K562 (cell line): ENCODE data around the gene UBN2. TPM values are rescaled to one million over a fixed set of nuclear protein-coding genes. Genes with fewer than 3 reads are reported as not detected.

Experiments used
- CUX1 ChIP-seq: fragments of 200-800 bp; sonication (Bioruptor generic); IDR thresholded peaks from 2 replicates; pipeline ENCODE4 v1.6.1; 2016; ENCODE audit warnings: missing genetic modification characterization, missing compliant biosample characterization
- E2F8 ChIP-seq: fragments of 450-650 bp; IDR thresholded peaks from 2 replicates; pipeline ENCODE4 v1.7.1; 2018; ENCODE audit warnings: mild to moderate bottlenecking, low read depth; ENCODE audit not compliant: partially characterized antibody
- HDAC6 ChIP-seq: IDR thresholded peaks from 2 replicates; pipeline ENCODE4 v1.6.1; 2012; ENCODE audit warnings: low read depth, mild to moderate bottlenecking, control low read depth, inconsistent platforms, low read length, moderate library complexity
- JUND ChIP-seq, 2 experiments: IDR thresholded peaks; 2 replicates in 1 of 2; 3 replicates in 1 of 2; pipeline ENCODE4 v1.6.1; 2011; ENCODE audit warnings: borderline replicate concordance in 2 of 2, low read depth in 2 of 2, low read length in 2 of 2, improper control_type of control experiment in 1 of 2, missing biosample characterization in 1 of 2, missing genetic modification characterization in 1 of 2, missing genetic modification reagents in 1 of 2
- MLLT1 ChIP-seq, 2 experiments: fragments of 450-650 bp; IDR thresholded peaks; 2 replicates each; pipeline ENCODE4 v1.6.1; 2016
- RAD21 ChIP-seq, 2 experiments: fragments of 250-450 bp in 1 of 2; fragments of 450-650 bp in 1 of 2; sonication (Bioruptor Pico) in 1 of 2; formaldehyde crosslinking in 1 of 2; IDR thresholded peaks in 1 of 2; conservative IDR thresholded peaks in 1 of 2; 2 replicates each; pipeline versions ENCODE4 v1.4.0 to v1.8.0; 2020 to 2022; ENCODE audit warnings: mild to moderate bottlenecking in 2 of 2, moderate library complexity in 1 of 2
- SFPQ ChIP-seq: fragments of 200-400 bp; formaldehyde crosslinking; IDR thresholded peaks from 2 replicates; pipeline ENCODE4 v1.6.1; 2017; ENCODE audit warnings: mild to moderate bottlenecking, low read depth, low read length, moderate library complexity
- TOE1 ChIP-seq, 2 experiments: fragments of 450-650 bp in 1 of 2; sonication (generic) in 1 of 2; formaldehyde crosslinking in 1 of 2; IDR thresholded peaks; 2 replicates each; pipeline versions ENCODE4 v1.7.1 to v1.8.0; 2016 to 2022; ENCODE audit warnings: borderline replicate concordance in 2 of 2, mild to moderate bottlenecking in 2 of 2, antibody characterized with exemption in 1 of 2, inconsistent platforms in 1 of 2, low read depth in 1 of 2, missing genetic modification reagents in 1 of 2, moderate library complexity in 1 of 2
- YY1 ChIP-seq, 3 experiments: IDR thresholded peaks; 2 replicates each; pipeline ENCODE4 v1.6.1; 2011; ENCODE audit warnings: low read length in 2 of 3, mild to moderate bottlenecking in 2 of 3, moderate library complexity in 2 of 3, borderline replicate concordance in 1 of 3, control low read depth in 1 of 3, low read depth in 1 of 3; ENCODE audit not compliant: insufficient read depth in 3 of 3, insufficient replicate concordance in 2 of 3, control insufficient read depth in 1 of 3, insufficient read length in 1 of 3; ENCODE audit errors: extremely low read depth in 1 of 3
- ZBTB12 ChIP-seq: fragments of 250-450 bp; sonication (Bioruptor Pico); IDR thresholded peaks from 2 replicates; pipeline ENCODE4 v1.4.0; 2020
- polyA plus RNA-seq, 8 experiments: library from polyadenylated mRNA; depleted of rRNA in 4 of 8; stranded (reverse) in 5 of 8; unstranded in 3 of 8; fragments of >200 nt; fragmentation: Nextera tagmentation in 2 of 8; fragmentation: Illumina TruSeq in 1 of 8; extraction: Ambion mirVana in 2 of 8; extraction: Trizol in 1 of 8; gene quantifications; 2 replicates each; pipeline versions ENCODE4 v1.2.1 to v1.2.3, GENCODE V29; 2011 to 2014; ENCODE audit warnings: inconsistent platforms in 1 of 8, missing spikeins in 1 of 8
- total RNA-seq, 7 experiments: library from RNA; depleted of rRNA in 6 of 7; stranded (reverse); fragments of >200 nt in 6 of 7; fragmentation: Illumina TruSeq in 2 of 7; extraction: Trizol in 2 of 7; gene quantifications; 2 replicates each; pipeline versions ENCODE4 v1.2.1 to v1.2.3, GENCODE V29; 2011 to 2021; ENCODE audit warnings: low replicate concordance in 1 of 7

UBN2 gene
- total and polyA plus RNA-seq, 9 of the 15 experiments (the other 6 are each of a cell fraction or from before 2014, with no cell fraction given): 1.2 to 19.5 (median 9.9) TPM

GRCh38 chr7:139183878-139184338 is 47.1 kb upstream of the UBN2 start (continued):
- no peak for TF ChIP-seq CUX1
- TF ChIP-seq TOE1 (IDR thresholded peaks at IDR 0.05; ENCODE audit: borderline replicate concordance): no peak
- no peak for TF ChIP-seq TOE1 (CRISPR knock-in tag; IDR thresholded peaks at IDR 0.05; ENCODE audit: borderline replicate concordance, low read depth)
- TF ChIP-seq E2F8: no peak
- TF ChIP-seq HDAC6: no peak
- TF ChIP-seq RAD21 (CRISPR knock-in tag; conservative IDR thresholded peaks at IDR 0.05 in 1 of 2, IDR thresholded peaks at IDR 0.05 in 1 of 2): peak in 1 of 2 experiments; percentile 6; a peak in 1 of 4 replicates
- peak in 1 of 3 experiments; percentile 18 for TF ChIP-seq YY1 (IDR thresholded peaks at IDR 0.05; ENCODE audit: borderline replicate concordance in 1 of 3, control insufficient read depth in 1 of 3, extremely low read depth in 1 of 3, insufficient read depth in 3 of 3, insufficient read length in 1 of 3, insufficient replicate concordance in 2 of 3, low read depth in 1 of 3, low read length in 2 of 3)
- 0 out of 2 replicates have a peak, but pooled peaks have one; percentile 33 for TF ChIP-seq ZBTB12
- TF ChIP-seq JUND (IDR thresholded peaks at IDR 0.05; ENCODE audit: borderline replicate concordance, low read depth, low read length): no peak
- no peak for TF ChIP-seq JUND (tag; IDR thresholded peaks at IDR 0.05; ENCODE audit: borderline replicate concordance, low read depth, low read length)
- 0 out of 4 replicates have a peak, but pooled peaks of 1 of the 2 experiments have one; percentile 26 for TF ChIP-seq MLLT1 (IDR thresholded peaks at IDR 0.05)
- TF ChIP-seq SFPQ: no peak
